Fibroblast of lung (primary cell): ENCODE data around the gene SNRNP25. TPM values are rescaled to one million over a fixed set of nuclear protein-coding genes. Genes with fewer than 3 reads are reported as not detected.

Source experiments
- DNase-seq, 2 donors: peaks; one replicate each; pipeline versions ENCODE4 v3.0.0 to v3.0.0-alpha.2; 2010; ENCODE audit warnings: low read depth in 2 of 2
- H2AFZ ChIP-seq: 2 replicates; pipeline ENCODE4 v1.5.1; 2012; ENCODE audit warnings: low read length, control low read depth, inconsistent platforms
- H3K27ac ChIP-seq: 2 replicates; pipeline ENCODE4 v1.5.1; 2011; ENCODE audit warnings: low read length, control low read depth; ENCODE audit not compliant: insufficient read depth
- H3K27me3 ChIP-seq: 2 replicates; pipeline ENCODE4 v1.5.1; 2011; ENCODE audit warnings: mild to moderate bottlenecking, low read length; ENCODE audit not compliant: control insufficient read depth, insufficient read depth
- H3K36me3 ChIP-seq: 2 replicates; pipeline ENCODE4 v1.5.1; 2011; ENCODE audit warnings: low read length; ENCODE audit not compliant: control insufficient read depth, insufficient read depth
- H3K4me1 ChIP-seq: 2 replicates; pipeline ENCODE4 v1.5.1; 2011; ENCODE audit warnings: low read length; ENCODE audit not compliant: control insufficient read depth, insufficient read depth; ENCODE audit errors: extremely low read depth
- H3K4me2 ChIP-seq: 2 replicates; pipeline ENCODE4 v1.5.1; 2011; ENCODE audit warnings: low read length, control low read depth; ENCODE audit not compliant: insufficient read depth; ENCODE audit errors: extremely low read depth
- H3K4me3 ChIP-seq, 4 experiments: fragments of 200-600 bp in 1 of 4; sonication (generic) in 1 of 4; replicated peaks in 1 of 4; 2 replicates each; pipeline ENCODE4 v1.5.1; 2011 to 2016; ENCODE audit warnings: low read length in 4 of 4, low read depth in 3 of 4, mild to moderate bottlenecking in 3 of 4, control low read depth in 2 of 4, inconsistent platforms in 1 of 4, mixed read lengths in 1 of 4; ENCODE audit not compliant: insufficient read depth in 1 of 4; ENCODE audit errors: control extremely low read depth in 1 of 4
- H3K79me2 ChIP-seq: 2 replicates; pipeline ENCODE4 v1.5.1; 2012; ENCODE audit warnings: mild to moderate bottlenecking, low read length, inconsistent platforms; ENCODE audit not compliant: control insufficient read depth, insufficient read depth
- H3K9ac ChIP-seq: 2 replicates; pipeline ENCODE4 v1.5.1; 2011; ENCODE audit warnings: mild to moderate bottlenecking, low read length, control low read depth; ENCODE audit not compliant: insufficient read depth
- H3K9me3 ChIP-seq: 2 replicates; pipeline ENCODE4 v1.5.1; 2012; ENCODE audit warnings: low read depth, low read length; ENCODE audit not compliant: control insufficient read depth, insufficient read depth
- H4K20me1 ChIP-seq: 2 replicates; pipeline ENCODE4 v1.5.1; 2011; ENCODE audit warnings: low read length; ENCODE audit not compliant: control insufficient read depth, insufficient read depth; ENCODE audit errors: extremely low read depth
- EZH2 ChIP-seq: IDR thresholded peaks from 2 replicates; pipeline ENCODE4 v1.5.1; 2012; ENCODE audit warnings: low read length, control low read depth, mild to moderate bottlenecking; ENCODE audit errors: missing control alignments
- polyA plus RNA-seq, 2 donors: library from polyadenylated mRNA; depleted of rRNA in 1 of 2; stranded (reverse) in 1 of 2; unstranded in 1 of 2; fragments of >200 nt; gene quantifications; 2 replicates each; pipeline ENCODE4 v1.2.1, GENCODE V29; 2011 to 2012; ENCODE audit warnings: missing spikeins in 1 of 2
- total RNA-seq: library from RNA; depleted of rRNA; stranded (reverse); fragments of >200 nt; gene quantifications from 2 replicates; pipeline ENCODE4 v1.2.1, GENCODE V29; 2014
- TF ChIP-seq, protein P1 (sequence below), 2 donors: IDR thresholded peaks in 1 of 2; conservative IDR thresholded peaks in 1 of 2; 1 replicate in 1 of 2; 2 replicates in 1 of 2; pipeline ENCODE4 v1.5.1; 2011 to 2012; ENCODE audit warnings: low read length in 2 of 2, control low read depth in 1 of 2, inconsistent platforms in 1 of 2, low read depth in 1 of 2, mild to moderate bottlenecking in 1 of 2

Gene SNRNP25
- total and polyA plus RNA-seq, 2 donors (not counting 1 experiment from before 2014, with no cell fraction given) = 20.5 to 25.9 TPM

DNA sequence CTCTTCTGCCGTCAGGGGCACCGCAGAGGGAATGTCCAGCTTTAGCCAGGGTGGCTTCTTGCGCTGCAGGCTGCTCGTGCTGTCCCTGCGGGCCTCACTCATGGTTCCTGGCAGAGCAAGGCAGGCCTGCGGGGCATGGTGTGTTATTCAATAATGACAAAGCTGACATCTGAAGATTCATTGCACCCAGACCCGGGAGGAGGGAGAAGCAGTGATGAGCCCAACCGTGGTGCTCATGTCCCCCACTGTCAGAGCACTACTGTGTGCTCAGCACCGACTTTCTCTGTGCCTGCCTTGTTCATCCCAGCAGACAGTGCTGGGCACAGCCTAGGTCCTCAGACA, 11.3 kb downstream of the SNRNP25 start:
- Histone ChIP-seq H3K79me2 (peaks cover 55% of the 10 kb centered on the region), H3K9ac (no peak overlapping the region)

DNA sequence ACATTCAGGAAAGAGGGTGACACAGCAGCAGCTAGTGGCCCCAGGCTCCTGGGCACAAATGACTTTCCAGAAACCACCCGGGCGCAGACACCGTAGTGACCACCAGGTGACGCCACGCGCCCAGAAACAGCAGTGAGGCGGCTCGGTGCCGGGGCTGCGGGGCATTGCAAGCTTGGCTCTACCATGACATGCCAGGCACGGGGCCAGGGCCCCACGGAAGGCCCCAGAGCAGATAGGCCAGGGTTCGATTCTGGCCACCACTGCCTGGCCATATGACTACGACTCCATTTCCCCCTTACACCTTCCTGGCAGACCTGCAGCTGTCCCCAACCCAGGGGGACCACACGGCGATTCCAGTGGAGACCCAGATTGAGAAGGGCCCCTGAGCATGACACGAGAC, 12.1 kb downstream of the SNRNP25 start:
- H3K27ac ChIP-seq = peak overlapping the region; percentile 53
- no peak overlapping the region for H3K9ac ChIP-seq
- no peak overlapping the region for H2AFZ ChIP-seq
- TF ChIP-seq, protein P1, sequence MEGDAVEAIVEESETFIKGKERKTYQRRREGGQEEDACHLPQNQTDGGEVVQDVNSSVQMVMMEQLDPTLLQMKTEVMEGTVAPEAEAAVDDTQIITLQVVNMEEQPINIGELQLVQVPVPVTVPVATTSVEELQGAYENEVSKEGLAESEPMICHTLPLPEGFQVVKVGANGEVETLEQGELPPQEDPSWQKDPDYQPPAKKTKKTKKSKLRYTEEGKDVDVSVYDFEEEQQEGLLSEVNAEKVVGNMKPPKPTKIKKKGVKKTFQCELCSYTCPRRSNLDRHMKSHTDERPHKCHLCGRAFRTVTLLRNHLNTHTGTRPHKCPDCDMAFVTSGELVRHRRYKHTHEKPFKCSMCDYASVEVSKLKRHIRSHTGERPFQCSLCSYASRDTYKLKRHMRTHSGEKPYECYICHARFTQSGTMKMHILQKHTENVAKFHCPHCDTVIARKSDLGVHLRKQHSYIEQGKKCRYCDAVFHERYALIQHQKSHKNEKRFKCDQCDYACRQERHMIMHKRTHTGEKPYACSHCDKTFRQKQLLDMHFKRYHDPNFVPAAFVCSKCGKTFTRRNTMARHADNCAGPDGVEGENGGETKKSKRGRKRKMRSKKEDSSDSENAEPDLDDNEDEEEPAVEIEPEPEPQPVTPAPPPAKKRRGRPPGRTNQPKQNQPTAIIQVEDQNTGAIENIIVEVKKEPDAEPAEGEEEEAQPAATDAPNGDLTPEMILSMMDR (conservative IDR thresholded peaks at IDR 0.05 in 1 of 2, IDR thresholded peaks at IDR 0.05 in 1 of 2; ENCODE audit: low read depth in 1 of 2, low read length in 2 of 2) = peak; percentile 91 to 93
- TF ChIP-seq EZH2 = no peak
- H4K20me1 ChIP-seq = no peaks in the 10 kb centered on the region
- H3K27me3 ChIP-seq = no peaks in the 10 kb centered on the region
- H3K79me2 ChIP-seq = peaks cover 63% of the 10 kb centered on the region
- H3K4me3 ChIP-seq = no peak overlapping the region
- peak overlapping the region; percentile 23 for H3K4me2 ChIP-seq
- no peaks in the 10 kb centered on the region for H3K9me3 ChIP-seq
- H3K36me3 ChIP-seq = peaks cover 32% of the 10 kb centered on the region
- peak in 1 of 2 donors; percentile 71 for DNase-seq
- peaks cover 45% of the 10 kb centered on the region for H3K4me1 ChIP-seq

More for the DNA sequence above, 11.3 kb downstream of the SNRNP25 start:
- H3K27ac ChIP-seq = no peak overlapping the region
- H3K9me3 ChIP-seq = no peaks in the 10 kb centered on the region
- H4K20me1 ChIP-seq = no peaks in the 10 kb centered on the region
- H3K27me3 ChIP-seq = no peaks in the 10 kb centered on the region
- peaks cover 35% of the 10 kb centered on the region for H3K36me3 ChIP-seq
- H3K4me1 ChIP-seq = peaks cover 36% of the 10 kb centered on the region
- no peak overlapping the region for H3K4me3 ChIP-seq
- H3K4me2 ChIP-seq = no peak overlapping the region
- TF ChIP-seq, protein P1 (conservative IDR thresholded peaks at IDR 0.05 in 1 of 2, IDR thresholded peaks at IDR 0.05 in 1 of 2; ENCODE audit: low read depth in 1 of 2, low read length in 2 of 2) = no peak
- no peak for TF ChIP-seq EZH2
- DNase-seq = no peak
- H2AFZ ChIP-seq = no peak overlapping the region

DNA sequence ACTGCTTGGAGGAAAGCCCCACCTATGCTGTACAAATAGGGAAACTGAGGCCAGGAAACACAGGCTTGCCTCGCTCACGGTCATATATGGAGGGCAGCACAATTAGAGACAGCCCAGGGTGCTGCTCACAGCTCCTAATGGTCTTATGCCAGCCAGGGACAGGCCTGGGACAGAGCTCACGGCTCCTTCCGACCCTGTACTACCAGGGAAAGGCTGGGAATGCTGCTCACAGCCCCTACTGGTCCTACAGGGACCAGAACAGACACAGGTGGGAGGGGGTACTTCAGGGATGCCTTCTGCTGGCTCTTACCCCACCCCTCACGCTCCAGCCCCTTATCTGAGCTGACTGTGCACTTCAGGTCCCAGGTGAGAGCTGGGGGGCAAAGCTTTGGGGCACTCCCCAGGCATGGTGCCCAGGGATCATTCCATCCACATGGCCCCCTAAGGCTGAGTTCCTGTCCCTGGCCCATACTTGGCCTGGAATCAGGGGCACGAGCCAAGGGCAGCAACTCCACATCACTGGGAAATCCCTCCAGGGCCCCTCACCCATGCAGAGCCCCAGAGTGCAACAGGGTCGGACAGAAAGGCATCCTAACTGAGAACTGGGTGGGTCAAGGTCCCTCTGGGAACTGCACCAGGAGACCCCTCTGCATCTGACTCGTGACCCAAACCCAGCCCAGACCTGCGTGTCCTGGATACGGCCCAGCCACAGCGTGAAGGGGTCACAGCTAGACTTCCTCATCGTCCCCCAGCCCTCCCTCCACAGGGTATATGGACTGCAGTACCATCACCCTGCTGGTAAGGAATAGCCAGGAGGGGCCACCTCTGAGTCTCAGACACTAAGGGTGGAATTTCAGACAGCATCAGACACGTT, 12.9 kb downstream of the SNRNP25 start:
- Histone ChIP-seq H3K27ac (no peak overlapping the region), H3K27me3 (no peaks in the 10 kb centered on the region), H3K4me2 (peak overlapping the region; percentile 23), H3K9me3 (no peaks in the 10 kb centered on the region), H2AFZ (no peak overlapping the region), H3K9ac (no peak overlapping the region), H3K4me3 (no peak overlapping the region), H3K4me1 (peaks cover 51% of the 10 kb centered on the region), H3K79me2 (peaks cover 71% of the 10 kb centered on the region), H3K36me3 (peaks cover 26% of the 10 kb centered on the region), H4K20me1 (no peaks in the 10 kb centered on the region)
- no peak for DNase-seq
- TF ChIP-seq EZH2 = no peak
- TF ChIP-seq, protein P1 (conservative IDR thresholded peaks at IDR 0.05 in 1 of 2, IDR thresholded peaks at IDR 0.05 in 1 of 2; ENCODE audit: low read depth in 1 of 2, low read length in 2 of 2) = no peak
